Coronary artery (tissue), 2 donors: ENCODE data around the gene ANKRD65.

Source experiments
- DNase-seq: peaks from one replicate; pipeline ENCODE4 v3.0.0-alpha.2; 2017; ENCODE audit warnings: low spot score
- H3K27ac ChIP-seq, 2 donors: fragments of 200-600 bp; sonication (generic); one replicate each; pipeline ENCODE4 v1.5.1; 2016 to 2019
- H3K4me3 ChIP-seq: fragments of 200-600 bp; sonication (generic); 2 replicates; pipeline ENCODE4 v1.5.1; 2016; ENCODE audit warnings: mild to moderate bottlenecking, moderate library complexity
- TF ChIP-seq, protein P1 (sequence below): fragments of 200-600 bp; sonication (generic); IDR thresholded peaks from one replicate; pipeline ENCODE4 v1.5.1; 2019; ENCODE audit warnings: antibody characterized with exemption

The ANKRD65 gene

GRCh38 chr1:1374929-1375662 is 46.0 kb downstream of the ANKRD65 start, which contains the start of gene AURKAIP1:
Gene AURKAIP1, minus strand, starts transcription at chr1:1375207. Its CDS starts 451 bp downstream, at chr1:1374756.
- TF ChIP-seq, protein P1, sequence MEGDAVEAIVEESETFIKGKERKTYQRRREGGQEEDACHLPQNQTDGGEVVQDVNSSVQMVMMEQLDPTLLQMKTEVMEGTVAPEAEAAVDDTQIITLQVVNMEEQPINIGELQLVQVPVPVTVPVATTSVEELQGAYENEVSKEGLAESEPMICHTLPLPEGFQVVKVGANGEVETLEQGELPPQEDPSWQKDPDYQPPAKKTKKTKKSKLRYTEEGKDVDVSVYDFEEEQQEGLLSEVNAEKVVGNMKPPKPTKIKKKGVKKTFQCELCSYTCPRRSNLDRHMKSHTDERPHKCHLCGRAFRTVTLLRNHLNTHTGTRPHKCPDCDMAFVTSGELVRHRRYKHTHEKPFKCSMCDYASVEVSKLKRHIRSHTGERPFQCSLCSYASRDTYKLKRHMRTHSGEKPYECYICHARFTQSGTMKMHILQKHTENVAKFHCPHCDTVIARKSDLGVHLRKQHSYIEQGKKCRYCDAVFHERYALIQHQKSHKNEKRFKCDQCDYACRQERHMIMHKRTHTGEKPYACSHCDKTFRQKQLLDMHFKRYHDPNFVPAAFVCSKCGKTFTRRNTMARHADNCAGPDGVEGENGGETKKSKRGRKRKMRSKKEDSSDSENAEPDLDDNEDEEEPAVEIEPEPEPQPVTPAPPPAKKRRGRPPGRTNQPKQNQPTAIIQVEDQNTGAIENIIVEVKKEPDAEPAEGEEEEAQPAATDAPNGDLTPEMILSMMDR, result no peak
- DNase-seq, result peak; percentile 100
- Histone ChIP-seq H3K4me3 (peak within 1 kb of the TSS; percentile 100), H3K27ac (peak within 1 kb of the TSS; percentile 85 to 97)

DNA sequence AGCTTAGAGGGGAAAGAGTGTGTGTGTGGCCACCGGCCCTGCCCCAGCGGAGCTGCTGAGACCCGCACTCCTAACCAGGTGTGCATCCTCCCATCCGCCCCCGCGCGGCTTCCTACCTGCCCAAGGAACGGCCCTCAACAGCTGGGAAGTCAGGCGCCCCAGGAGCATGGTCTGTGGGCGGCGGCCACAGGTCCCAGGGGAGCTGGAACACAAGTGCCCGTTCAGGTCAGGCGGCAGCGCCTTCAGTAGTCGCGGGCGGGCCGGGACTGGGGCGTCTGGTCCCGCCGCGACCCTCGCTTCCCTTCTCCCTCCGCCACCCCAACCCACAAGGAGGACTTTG is 46.5 kb downstream of the ANKRD65 start:
- DNase-seq, result no peak
- TF ChIP-seq, protein P1, result no peak
- Histone ChIP-seq H3K4me3 (peak overlapping the region; percentile 100), H3K27ac (peak overlapping the region; percentile 85 to 97)

DNA sequence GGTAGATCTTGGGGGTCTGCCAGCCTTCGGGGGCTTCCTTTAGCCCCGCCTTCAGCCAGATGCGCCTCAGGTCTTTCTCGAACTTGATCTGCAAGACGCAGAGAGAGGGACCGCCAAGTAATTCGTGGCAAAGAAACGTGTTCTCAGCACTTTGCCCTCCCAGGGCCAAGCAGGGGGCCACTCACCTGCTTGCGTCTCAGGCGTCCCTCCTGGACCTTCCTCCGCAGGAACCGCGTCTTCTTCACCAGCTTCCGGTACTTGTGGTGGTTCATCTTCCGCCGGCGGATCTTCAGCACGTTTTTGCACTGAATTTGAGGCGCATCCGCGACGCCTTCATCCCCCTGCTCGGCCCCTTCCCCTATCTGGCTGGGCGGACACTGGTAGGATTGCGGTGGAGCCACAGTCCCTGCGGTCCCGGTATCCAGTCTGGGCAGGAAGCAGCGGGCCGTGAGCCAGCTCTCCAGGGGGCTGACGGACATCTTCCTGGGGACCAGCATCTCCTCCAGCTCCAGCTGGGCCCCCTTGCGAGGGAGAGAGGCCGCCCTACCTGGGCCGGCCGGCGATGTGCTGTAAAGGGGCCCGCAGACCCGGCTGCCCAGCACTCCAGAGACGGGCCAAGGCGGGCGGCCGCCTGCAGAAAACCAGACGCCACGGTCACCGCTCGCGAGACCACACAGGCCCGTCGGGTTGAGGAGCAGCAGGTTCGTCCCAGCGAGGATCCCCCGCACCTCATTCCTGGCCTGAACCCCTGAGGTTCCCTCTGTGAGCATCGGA is 47.1 kb downstream of the ANKRD65 start:
- Histone ChIP-seq H3K27ac (peak overlapping the region; percentile 85 to 97), H3K4me3 (peak overlapping the region; percentile 100)
- TF ChIP-seq, protein P1, result no peak
- no peak for DNase-seq

DNA sequence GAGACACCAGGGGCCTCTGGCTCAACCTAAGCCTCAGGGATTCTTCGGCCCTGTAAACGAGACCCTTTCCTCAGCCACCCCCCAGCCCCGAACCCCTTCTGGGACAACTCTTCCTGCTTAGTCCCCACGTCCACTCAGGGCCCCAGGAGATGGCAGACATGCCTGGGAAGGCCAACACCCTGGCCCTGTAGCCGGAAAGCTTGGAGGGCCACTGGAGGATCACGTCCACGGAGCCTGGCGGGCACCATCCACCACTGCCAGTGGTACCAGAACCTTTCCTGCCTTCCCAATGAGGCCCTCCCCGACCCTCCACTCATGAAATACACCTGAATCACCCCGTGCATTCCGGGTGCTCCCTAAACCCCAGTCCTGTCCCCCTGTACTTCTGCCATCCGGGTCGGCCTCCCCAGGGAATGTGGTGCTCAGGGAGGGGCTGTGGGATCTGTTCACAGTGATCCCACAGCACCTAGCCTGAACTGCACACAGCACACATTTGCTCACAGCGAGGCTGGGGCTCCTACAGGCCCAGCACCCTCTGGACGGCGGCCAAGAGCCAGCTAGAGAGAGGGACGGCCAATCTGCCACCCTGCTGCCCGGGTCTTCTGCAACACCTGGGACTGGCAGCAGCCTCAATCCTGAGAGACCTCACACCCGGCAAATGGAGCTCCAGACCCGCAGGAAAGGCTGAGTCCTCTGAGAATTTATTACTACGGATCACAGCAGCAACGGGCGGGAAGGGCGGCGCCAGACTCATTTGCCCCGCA is 47.8 kb downstream of the ANKRD65 start:
- TF ChIP-seq, protein P1, result no peak
- DNase-seq, result no peak
- Histone ChIP-seq H3K4me3 (no peak overlapping the region), H3K27ac (no peak overlapping the region)

DNA sequence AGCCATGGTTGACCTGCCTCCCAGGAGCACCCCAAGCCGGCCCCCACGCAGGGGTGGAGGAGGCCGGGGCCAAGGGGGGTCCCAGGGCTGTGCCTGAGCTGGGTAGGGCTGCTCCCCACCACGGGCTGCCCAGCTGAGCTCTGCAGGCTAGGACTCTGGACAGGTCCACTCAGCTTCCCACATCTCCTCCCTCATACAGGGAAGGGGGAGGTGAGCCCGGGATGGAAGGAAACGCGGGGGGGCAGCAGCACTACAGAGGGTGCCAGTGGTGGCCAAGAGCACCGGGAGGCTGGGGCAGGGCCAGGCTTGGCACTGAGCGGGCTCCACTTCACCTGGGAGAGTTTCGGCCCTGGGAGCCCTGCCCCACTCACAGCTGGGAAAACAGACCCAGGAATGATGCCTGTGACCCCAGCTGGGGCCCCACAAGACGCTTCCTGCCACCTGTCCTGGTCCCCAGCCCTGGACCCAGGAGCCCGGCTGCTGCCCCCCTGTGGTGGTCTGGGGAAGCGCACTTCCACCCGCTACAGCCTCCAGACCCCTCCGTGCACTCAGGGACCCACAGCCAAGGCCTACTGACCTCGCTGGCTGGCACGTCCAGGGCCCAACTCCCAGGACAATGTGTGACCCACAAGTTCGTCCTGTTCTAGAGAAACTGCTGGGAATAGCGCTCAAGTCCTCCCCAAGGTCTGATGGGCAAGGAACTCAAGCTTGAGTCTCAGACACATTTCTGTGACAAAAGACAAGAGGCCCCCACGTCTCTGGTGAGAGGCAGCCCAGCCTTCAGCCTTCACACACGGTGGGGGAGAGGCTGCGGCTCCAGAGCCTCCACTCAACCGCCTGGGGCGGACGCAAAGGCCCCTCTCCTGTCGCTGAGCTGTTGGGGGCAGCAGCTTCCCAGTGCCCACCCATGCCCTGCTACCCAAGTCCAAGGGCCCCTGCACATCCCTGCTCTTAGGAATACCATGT is 49.0 kb downstream of the ANKRD65 start:
- TF ChIP-seq, protein P1, result peak; percentile 92
- Histone ChIP-seq H3K27ac (peak overlapping the region in 1 of 2 donors; percentile 33), H3K4me3 (peak overlapping the region; percentile 36)
- no peak for DNase-seq

- no peak overlapping the region for H3K27ac ChIP-seq
- no peak overlapping the region for H3K4me3 ChIP-seq
- no peak for DNase-seq
- TF ChIP-seq, protein P1, result no peak
Observed at GRCh38 chr1:1371364-1371745, 49.7 kb downstream of the ANKRD65 start.
